GM12865 (cell line): ENCODE measurements around the gene RACK1.

Experiments used
- DNase-seq: peaks from one replicate; pipeline ENCODE4 v3.0.0; 2010; ENCODE audit warnings: low read depth
- H3K4me3 ChIP-seq: 2 replicates; pipeline ENCODE4 v1.5.1; 2011; ENCODE audit warnings: mild to moderate bottlenecking, low read depth, low read length, control low read depth
- CTCF ChIP-seq: IDR thresholded peaks from 2 replicates; pipeline ENCODE4 v1.5.1; 2011; ENCODE audit warnings: low read length, control low read depth, low read depth, inconsistent platforms; ENCODE audit not compliant: insufficient read depth; ENCODE audit errors: missing control alignments

The RACK1 gene

GRCh38 chr5:181255276-181255675 is 11.6 kb upstream of the RACK1 start:
- no peak overlapping the region for H3K4me3 ChIP-seq

DNA sequence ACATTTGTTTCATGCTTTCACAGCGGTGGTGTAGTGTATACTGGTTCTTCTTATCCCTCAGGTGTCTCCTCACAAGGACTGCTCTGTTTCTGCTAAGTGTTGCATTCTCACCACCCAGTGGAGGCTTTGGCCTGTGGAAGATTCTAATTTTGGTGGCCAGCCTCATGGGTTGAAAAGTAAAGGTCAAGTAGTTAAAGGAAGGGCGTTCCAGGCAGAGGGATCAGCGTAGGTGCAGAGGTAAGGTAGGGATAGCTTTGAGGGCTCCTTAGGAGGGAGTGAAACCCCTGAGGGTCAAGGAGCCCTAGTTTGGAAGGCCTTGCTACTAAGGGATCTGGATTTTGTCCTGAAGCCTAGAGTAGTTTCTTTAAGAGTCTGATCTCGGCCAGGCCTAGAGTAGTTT is 4.6 kb upstream of the RACK1 start:
- no peak for TF ChIP-seq CTCF
- DNase-seq = peak; percentile 43
- H3K4me3 ChIP-seq = peak overlapping the region; percentile 98

More at GRCh38 chr5:181255276-181255675, 11.6 kb upstream of the RACK1 start:
- TF ChIP-seq CTCF = no peak
- no peak for DNase-seq

DNA sequence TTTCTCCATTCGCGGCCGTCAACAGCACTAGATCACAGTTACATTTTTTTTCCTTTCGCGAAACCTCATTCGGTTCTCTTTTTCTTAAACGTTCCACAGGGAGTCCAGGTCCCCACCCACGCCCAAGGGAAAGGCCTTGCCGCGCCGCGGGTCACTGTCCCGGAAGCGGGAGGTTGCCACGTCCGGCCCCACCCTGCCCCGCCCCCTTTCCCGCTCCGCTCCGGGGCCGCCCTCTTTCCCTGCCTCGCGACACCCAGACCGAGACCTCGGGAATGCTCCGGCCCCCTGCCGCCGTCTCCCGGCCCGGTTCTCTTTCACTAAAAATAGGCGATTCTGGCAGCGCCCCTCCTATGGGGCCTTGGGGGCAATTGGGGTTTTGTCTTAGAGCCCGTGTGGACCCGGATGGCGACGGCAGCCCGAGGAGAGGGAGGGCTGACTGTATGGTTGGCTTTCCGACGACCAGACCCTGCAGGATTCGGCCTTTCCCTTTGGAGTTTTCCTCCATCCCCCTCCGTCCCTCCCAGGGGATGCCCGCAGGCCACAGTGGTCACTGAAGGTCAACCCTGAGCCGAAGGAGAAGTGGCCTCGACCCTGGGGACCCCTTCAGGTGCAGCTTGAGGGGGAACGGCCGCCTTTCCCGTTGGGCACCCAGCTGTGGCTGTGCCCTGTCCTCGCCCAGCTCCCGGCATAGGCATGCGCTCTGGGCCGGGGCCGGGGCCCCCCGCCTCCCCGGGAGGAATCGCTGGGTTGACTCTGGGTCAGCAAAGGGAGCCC is 2.8 kb upstream of the RACK1 start:
- H3K4me3 ChIP-seq = peak overlapping the region; percentile 98
- TF ChIP-seq CTCF = no peak
- DNase-seq = peak; percentile 89

DNA sequence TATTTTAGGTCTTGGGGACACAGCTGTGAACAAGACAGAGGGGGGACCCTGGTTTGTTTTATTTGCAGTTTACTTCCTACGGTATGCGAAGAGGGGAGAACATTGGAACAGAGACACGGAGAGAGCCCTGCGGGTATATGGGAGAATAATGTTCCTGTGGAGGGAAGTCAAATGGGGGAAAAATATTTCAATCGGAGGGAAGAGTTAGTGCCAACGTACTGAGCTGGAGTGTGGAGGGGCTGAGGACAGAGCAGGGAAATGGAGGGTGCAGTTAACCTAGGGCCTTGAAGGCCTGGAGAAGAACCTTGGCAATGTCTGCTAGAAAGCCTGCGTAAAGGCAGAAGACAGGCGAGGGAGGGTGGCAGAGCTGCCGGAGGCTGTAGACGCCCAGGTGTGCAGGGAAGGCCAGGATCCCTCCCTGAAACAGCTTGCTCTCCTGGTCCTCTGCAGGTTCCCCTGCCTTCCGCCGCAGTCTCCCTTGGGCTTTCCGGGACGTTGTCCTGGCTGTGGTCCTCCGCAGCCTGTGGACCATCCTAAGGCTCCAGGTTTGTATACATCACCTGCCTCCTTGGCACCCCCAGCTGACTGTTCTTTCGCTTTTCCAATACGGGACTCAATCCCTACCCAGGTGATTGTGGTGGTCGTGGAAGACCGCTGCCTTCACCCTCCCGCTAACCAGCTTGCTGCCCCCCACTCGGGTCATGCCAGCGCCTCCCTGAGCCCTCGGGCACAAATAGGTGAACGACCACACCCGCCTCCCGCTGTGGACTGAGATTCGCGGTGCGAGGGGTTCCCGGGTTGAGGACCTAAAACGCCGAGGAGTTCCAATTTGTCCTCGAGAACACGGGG is 1.9 kb upstream of the RACK1 start:
- no peak for DNase-seq
- no peak for TF ChIP-seq CTCF
- H3K4me3 ChIP-seq = peak overlapping the region; percentile 98

GRCh38 chr5:181243018-181243563 is 615 bp downstream of the RACK1 start:
- peak overlapping the region; percentile 98 for H3K4me3 ChIP-seq
- TF ChIP-seq CTCF = no peak
- DNase-seq = no peak

GRCh38 chr5:181242031-181242451 is 1.7 kb downstream of the RACK1 start:
- DNase-seq = no peak
- H3K4me3 ChIP-seq = peak overlapping the region; percentile 98
- no peak for TF ChIP-seq CTCF
